Fibroblast of pulmonary artery (primary cell): ENCODE results near the gene LOXL4.

Experiments
- DNase-seq: peaks from one replicate; pipeline ENCODE4 v3.0.0-alpha.2; 2010; ENCODE audit warnings: low read depth
- H3K4me3 ChIP-seq: replicated peaks from 2 replicates; pipeline ENCODE4 v1.5.1; 2011; ENCODE audit warnings: low read depth, mild to moderate bottlenecking, control low read depth, low read length, moderate library complexity
- CTCF ChIP-seq: IDR thresholded peaks from 2 replicates; pipeline ENCODE4 v1.5.1; 2011; ENCODE audit warnings: mild to moderate bottlenecking, control low read depth, low read length, inconsistent platforms; ENCODE audit errors: missing control alignments

LOXL4 gene

GRCh38 chr10:98267894-98268693 lies at the start of gene LOXL4:
Gene LOXL4 (minus strand): TSS chr10:98268194. CDS start chr10:98263019, 5,175 bp downstream.
- H3K4me3 ChIP-seq = peak within 1 kb of the TSS; percentile 48
- TF ChIP-seq CTCF = no peak
- peak; percentile 7 for DNase-seq

GRCh38 chr10:98316661-98317060 lies 48.7 kb upstream of the LOXL4 start:
- H3K4me3 ChIP-seq = no peak overlapping the region
- peak; percentile 62 for DNase-seq
- no peak for TF ChIP-seq CTCF

GRCh38 chr10:98316170-98316569 lies 48.2 kb upstream of the LOXL4 start:
- no peak for TF ChIP-seq CTCF
- no peak for DNase-seq

GRCh38 chr10:98314532-98315284 lies 46.7 kb upstream of the LOXL4 start:
- no peak for TF ChIP-seq CTCF
- no peak overlapping the region for H3K4me3 ChIP-seq
- no peak for DNase-seq

More at GRCh38 chr10:98316170-98316569, 48.2 kb upstream of the LOXL4 start:
- no peak overlapping the region for H3K4me3 ChIP-seq

GRCh38 chr10:98313598-98313997 lies 45.6 kb upstream of the LOXL4 start:
- DNase-seq = no peak
- no peak for TF ChIP-seq CTCF
- H3K4me3 ChIP-seq = no peak overlapping the region

- no peak for TF ChIP-seq CTCF
- H3K4me3 ChIP-seq = no peak overlapping the region
- DNase-seq = no peak
Observed at GRCh38 chr10:98312822-98313221, 44.8 kb upstream of the LOXL4 start.

GRCh38 chr10:98312349-98312748 lies 44.4 kb upstream of the LOXL4 start:
- no peak overlapping the region for H3K4me3 ChIP-seq
- TF ChIP-seq CTCF = no peak
- no peak for DNase-seq
